ENCODE results near the gene P2RY11.
A peak's percentile ranks its signal among the peaks of the same experiment; 100 is the strongest.

Gene P2RY11

DNA sequence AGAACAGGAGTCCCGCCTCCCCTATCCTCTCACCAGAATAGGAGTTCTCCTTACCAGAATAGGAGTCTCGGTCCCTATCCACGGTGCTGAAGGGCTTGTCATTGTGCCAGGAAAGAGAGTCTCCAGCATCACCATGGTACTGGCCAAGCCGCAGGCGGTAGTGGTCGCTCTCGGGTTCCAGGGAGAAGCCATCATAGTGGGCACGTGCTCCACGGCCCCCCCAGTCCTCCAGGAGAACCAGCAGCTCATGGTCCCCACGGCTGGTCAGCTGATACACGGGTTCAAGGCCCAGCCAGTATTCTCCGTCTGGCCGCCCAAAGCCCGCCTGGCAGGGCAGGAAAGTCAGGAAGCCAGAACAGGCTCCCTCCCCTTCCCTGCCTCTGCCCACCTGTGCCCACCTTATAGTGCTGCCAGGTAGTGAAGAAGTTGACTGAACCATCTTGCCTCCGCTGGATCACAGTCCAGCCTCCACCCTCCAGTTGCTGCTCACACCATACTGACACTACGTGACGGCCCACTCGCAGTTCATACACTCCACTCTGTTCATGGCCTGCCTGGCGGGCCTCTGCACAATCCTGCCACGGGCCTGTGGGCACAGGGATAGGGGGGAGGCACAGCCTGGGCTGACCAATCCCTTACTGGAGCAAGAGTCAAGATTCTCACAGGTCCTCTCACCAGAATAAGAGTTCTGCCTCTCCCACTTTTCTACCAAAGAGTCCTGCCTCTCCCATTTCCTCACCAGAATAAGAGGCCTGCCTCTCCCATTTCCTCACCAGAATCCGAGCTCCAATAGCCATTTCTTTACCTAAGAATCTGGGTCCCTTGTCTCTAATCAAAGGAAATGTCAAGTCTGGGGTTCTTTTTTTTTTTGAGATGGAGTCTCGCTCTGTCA, 18.0 kb upstream of the P2RY11 start:
- no peak for DNase-seq

DNA sequence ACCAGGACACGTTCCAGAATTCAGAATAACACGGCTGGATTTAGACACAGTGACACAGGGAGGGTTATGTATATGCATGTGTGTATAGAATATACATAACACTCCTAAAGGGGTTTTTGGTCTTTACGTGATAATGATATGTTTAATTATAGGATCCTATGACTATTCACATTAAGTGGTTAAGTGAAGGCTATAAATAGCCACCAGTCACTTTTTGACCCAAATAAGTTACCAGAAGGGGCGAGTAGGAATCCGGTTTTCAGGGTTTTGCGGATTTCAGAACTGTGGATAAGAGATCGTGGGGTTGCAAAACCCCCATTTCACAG, 15.9 kb upstream of the P2RY11 start:
- no peak for DNase-seq

DNA sequence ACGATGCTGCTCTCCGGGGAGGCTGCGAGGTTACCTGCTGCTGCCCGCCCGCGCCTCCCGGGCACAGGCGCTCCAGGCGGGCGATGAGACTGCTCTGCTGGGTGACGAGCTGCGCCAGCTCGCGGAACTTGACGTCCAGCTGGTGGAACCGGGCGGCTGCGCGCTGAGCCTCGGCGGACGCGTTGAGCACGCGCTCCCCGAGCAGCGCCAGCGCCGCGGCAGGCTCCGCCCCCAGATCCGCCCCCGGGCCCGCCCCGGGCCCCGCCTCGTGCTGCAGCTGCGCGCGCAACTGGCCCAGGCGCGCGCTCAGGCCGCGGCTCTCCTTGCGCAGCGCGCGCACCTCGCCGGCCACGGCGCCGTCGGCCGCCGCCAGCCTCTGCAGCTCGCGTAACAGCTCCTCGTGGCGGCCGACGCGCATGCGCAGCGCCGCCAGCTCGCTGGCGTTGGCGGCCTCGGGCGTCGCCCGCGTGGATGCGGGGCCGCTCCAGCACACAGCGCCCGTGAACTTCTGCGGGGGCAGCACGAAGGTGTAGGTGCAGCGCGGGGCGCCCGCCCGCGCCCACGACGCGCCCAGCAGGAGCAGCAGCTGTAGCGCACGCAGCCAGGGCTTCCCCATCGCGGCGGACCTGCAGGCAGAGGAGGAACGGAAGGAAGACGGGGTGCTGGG, 15.4 kb upstream of the P2RY11 start:
- peak; percentile 92 for DNase-seq

DNA sequence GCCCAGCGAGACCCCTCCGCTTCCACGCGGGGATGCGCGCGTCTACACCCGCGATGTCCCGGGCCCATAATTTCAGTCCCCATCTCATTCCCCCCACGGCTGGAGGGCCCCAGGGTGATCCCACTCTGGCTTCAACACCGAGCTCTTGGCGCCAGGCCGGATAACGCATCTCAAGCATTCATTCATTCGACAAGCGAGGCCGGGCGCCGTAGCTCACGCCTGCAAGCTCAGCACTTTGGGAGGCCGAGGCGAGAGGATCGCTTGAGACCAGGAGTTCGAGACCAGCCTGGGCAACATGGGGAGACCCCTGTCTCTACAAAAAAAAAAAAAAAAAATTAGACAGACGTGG, 14.9 kb upstream of the P2RY11 start:
- DNase-seq, result no peak

DNA sequence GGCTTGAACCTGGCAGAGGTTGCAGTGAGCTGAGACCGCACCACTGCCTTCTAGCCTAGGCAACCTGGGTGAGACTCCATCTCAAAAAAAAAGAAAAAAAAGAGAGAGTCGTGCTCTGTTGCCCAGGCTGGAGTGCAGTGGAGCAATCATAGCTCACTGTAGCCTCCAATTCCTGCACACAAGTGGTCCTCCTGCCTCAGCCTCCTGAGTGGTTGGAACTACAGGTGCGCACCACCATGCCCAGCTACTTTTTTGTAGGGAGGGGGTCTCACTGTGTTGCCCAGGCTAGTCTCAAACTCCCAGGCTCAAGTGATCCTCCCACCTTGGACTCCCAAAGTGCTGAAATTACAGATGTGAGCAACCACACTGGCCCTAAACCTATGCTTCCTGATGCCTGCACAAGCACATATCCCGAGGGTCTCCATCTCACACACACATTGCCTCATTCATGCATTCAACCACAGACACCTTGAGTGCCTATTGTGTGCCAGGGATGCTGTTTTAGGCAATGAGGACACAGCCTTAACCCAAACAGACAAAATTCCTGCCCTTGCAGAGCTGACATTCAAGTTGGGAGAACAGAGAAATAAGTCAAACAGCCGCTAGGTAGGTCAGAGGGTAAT, 11.2 kb upstream of the P2RY11 start:
- no peak for DNase-seq

DNA sequence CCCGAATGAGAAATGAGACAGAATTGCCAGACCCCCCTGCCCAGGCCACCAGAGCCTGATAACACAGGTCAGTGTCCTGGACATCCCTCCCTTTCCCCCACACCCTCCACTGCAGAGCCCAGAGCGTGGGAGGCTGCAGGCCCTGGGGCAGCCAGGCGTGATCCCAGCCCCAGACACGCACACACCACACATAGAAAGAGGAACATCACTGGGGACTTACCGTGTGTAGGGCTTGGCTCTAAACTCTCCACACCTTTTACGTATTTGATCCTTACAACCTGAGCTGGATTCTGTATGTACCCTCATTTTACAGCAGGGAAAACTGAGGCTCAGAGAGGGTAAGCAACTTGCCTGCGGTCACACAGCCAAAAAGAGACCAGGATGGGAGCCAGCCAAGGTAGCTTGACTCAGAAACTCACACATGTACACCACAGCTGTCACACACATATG, 8.7 kb upstream of the P2RY11 start:
- peak; percentile 70 for DNase-seq

DNA sequence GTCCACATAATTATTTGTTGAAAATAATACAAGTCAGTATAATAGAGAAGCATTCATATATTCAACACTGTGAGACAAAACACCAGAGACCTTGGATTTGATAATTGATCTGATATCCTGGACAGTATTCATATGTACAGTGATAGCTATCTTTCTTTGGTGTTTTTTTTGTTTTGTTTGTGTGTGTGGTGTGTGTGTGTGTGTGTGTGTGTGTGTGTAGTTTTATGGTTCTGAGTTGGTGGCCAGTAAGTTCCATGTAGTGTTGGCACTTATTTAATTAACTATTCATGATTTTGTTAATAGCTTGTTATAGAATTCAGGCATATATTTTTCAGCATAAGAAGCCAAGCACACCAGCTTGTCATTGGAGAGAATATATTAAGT, 7.4 kb upstream of the P2RY11 start:
- no peak for DNase-seq

DNA sequence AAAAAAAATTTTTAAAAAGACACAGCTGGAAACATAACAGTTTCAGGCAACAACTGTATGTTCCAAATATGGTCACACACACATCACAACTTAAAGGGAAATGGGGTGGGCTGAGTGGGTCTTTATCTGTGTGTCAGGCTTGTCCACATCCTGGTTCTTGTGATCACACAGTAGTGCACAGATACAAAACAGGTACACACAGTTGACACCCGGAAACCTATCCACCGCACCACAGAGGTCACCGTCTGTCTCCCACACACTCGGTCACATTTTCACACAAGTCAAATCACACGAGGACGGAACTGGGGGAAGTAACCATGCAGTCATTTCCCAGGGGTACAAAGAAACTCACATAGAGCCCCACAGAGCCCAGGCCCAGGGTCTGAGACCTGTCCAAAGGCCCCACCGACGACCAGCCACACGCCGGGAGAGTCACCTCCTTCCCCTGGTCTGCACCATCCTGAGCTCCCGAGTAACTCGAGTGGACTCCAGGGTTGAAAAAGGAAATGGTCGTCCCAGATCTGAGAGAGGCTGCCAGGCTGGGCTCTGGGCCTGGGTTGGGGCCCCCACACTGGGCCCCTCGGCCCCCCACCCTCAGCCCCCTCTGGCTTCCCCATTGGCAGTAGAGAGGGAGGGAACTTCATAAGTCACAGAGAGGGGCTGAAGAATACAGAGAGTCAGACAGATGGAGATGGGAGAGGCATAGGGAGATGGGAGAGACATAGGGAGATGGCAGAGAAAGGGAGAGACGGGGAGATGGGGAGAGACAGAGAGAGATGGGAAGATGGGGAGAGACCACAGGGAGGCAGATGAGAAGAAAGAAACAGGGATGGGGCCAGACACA, 6.6 kb upstream of the P2RY11 start:
- DNase-seq, result no peak

DNA sequence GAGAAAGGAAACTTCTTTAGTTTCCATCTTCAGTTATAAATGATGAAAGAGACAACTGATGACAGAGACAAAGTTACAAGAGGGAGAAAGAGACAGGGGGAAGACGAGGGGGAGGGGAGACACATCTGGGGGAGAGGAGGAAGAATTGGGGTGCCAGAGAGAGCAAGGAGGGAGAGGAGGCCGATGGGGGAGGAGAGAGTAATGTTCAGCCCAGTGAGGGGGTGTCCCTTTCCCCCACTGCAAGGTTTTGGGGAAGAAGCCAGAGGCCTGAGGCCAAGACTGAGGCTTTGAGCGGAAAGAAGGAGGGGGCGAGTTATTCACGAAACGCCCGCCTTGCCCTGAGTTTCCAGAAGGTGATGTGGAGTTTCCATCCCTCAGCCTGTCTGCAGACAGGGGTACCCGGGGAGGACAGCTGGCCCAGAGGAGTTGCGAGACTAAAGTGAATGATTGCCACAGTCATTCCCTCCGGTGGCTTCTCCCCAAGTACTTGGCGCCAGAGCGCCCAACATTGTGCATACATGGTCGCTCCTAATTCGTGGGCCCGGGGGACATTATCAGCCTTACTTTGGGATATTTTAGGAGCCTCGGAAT, 5.9 kb upstream of the P2RY11 start:
- DNase-seq, result peak; percentile 66

DNA sequence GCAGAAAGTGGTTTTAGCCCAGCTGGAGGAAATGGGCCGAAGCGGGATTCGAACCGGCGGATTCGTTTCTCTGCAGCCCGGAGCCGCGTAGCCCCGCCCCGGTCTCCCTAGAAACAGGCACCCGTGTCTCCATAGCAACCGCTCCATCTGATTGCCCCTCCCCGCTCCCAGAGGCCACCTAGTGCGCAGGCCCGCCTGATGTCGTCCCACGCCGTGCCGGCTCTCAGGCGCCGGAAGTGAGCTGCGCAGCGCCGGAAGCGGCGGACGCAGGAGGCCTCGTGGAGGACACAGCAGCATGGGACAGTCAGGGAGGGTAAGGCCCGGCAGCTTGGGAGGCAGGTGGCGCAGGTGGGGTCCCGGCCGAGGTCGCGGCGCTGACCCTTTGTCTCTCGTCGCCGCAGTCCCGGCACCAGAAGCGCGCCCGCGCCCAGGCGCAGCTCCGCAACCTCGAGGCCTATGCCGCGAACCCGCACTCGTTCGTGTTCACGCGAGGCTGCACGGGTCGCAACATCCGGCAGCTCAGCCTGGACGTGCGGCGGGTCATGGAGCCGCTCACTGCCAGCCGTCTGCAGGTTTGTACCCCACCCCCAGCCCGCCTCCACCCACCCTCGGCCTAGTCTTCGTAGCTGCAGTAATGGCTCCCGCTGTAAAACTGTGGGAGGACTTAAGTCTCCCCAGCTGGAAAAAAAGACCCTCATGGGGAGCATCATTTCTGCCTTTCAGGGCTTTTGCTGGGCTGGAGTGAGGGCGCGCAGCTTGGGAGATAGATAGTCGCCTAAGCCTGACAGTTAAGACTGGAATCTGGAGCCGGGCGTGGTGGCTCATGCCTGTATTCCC, 5.2 kb upstream of the P2RY11 start, which contains the start of gene PPAN:
PPAN (plus strand) TSS at position 263 of the 837 bp plus-strand sequence; CDS start at position 296, 33 bp downstream.
- peak; percentile 99 for DNase-seq

DNA sequence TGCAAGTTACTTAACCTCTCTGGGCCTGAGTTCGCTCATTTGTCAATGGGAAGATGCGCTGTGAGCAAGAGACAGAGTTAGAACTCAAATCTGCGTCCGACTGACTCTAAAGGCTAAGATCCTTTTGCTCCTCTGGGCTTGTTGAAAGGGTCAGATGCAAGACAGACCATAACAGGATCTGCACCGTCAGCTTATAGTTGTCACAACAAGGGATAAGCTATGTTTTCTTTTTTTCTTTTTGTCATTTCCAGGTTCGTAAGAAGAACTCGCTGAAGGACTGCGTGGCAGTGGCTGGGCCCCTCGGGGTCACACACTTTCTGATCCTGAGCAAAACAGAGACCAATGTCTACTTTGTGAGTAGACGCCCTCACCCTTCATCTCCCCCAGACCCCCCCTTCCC, 4.2 kb upstream of the P2RY11 start:
- no peak for DNase-seq

DNA sequence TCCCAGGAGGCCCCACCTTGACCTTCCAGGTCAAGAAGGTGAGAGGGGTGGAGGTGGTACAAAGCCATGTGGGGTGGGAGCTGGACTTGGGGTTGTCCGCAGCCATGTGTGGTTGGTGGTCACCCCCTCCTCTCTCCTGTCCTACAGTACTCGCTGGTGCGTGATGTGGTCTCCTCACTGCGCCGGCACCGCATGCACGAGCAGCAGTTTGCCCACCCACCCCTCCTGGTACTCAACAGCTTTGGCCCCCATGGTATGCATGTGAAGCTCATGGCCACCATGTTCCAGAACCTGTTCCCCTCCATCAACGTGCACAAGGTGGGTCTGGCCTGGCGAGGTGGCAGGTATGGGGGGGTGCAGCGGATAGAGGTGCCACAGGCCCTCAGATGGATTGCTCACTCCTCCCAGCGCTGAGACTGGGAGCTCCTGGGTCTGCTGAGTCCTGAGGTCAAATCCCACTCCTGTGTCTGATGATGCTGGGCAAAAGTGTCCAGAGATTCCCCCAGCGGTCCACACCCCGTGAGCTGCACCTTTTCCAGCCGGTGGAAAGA, 3.6 kb upstream of the P2RY11 start:
- no peak for DNase-seq

DNA sequence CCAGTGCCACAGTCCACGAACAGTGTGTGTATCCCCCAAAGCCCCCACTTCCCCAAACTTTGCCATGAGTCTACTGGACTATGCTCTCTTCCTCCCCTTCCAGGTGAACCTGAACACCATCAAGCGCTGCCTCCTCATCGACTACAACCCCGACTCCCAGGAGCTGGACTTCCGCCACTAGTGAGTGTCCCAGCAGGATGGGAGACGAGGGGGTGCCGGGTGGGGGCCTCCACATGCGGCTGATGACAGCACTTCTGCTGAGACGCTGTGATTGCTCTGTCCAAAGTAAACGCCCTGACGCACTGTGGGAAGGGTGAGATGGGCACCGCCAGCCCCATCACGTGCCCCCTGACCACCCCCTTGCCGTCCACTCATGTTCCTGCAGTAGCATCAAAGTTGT, 2.0 kb upstream of the P2RY11 start:
- no peak for DNase-seq

DNA sequence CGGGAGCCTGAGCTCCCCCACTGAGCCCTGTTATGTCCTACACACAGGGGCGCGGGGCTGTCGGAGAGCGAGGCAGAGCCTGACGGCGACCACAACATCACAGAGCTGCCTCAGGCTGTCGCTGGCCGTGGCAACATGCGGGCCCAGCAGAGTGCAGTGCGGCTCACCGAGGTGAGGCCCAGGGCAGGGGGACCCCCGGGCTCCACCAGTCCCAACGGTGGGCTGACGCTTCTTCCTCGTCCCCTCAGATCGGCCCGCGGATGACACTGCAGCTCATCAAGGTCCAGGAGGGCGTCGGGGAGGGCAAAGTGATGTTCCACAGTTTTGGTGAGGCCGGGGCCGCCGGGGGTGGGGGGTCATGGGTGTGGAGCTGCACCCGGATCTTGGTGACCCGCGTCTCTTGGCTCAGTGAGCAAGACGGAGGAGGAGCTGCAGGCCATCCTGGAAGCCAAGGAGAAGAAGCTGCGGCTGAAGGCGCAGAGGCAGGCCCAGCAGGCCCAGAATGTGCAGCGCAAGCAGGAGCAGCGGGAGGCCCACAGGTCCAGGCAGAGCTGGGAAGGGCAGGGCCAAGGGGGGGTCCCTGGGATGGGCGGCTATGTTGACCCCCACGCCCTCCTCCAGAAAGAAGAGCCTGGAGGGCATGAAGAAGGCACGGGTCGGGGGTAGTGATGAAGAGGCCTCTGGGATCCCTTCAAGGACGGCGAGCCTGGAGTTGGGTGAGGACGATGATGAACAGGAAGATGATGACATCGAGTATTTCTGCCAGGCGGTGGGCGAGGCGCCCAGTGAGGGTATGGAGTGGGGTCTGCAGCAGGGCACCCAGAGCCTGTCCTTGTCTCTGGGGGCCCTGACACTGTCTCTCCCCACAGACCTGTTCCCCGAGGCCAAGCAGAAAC, 1.2 kb upstream of the P2RY11 start:
- no peak for DNase-seq

DNA sequence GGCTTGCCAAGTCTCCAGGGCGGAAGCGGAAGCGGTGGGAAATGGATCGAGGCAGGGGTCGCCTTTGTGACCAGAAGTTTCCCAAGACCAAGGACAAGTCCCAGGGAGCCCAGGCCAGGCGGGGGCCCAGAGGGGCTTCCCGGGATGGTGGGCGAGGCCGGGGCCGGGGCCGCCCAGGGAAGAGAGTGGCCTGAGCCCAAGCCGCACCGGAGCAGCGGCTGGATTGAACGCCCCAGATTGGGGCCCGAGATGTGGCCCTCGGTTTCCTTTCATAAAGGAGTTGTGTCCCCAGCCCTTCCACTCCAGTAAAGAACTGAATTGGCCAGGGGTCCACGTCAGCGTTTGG, 548 bp upstream of the P2RY11 start:
- DNase-seq, result no peak

DNA sequence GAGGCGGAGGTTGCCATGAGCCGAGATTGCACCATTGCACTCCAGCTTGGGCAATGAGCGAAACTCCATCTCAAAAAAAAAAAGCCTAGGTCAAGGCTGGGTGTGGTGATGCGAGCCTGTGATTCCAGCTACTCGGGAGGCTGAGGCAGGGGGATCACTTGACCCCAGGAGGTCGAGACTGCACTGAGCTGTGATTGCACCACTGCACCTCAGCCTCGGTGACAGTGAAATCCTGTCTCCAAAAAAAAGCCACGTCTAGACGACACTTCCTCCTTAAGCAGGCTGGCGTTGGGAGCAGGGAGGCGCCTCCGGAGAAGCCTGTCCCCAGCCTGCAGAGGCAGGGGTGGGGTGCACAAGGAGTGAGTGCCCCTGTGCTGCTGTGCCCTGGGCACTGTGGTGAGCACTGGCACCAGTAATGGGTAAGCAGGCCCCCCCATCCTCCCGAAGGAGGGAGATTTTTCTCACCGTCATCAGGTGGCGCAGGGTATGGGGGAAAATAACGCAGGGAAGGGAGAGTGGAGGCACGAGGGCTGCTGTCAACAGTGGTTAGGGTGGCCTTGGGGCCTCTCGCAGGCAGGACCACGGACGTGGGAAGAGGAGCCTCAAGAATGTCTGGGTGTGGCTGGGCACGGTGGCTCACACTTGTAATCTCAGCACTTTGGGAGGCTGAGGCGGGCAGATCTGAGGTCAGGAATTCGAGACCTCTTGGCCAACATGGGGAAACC, 706 bp downstream of the P2RY11 start:
- peak; percentile 67 for DNase-seq

DNA sequence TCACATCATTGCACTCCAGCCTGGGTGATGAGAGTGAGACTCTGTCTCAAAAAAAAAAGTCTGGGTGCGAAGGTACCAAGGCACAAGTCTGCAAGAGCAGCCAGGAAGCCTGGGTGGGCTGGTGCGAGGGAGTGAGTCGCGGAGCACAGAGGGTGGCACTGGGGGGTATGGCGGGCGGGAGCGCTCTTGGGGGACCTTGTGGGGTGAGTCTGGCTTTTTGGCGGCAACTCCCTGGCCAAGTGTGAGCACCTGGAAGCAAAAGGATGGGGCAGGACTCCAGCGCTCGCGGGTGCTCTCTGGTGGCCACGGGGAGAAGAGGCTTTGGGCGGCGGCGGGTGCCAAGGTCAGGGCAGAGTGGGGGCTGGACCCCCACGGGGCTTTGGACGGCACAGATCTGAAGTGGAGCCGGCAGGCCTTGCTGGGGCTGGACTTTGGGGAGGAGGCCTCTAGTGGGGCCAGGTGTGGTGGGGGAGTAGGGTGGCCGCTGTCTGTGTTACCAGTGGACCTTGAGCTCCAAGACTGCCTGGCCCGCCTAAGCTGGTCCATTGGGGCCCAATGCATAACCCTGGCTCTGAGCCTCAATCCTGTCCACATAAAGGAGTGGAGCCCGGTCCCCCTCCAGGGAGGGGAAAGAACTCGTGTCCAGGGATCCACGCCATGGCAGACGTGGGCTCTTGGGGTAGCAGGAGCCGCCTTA, 1.6 kb downstream of the P2RY11 start:
- DNase-seq, result peak; percentile 36

DNA sequence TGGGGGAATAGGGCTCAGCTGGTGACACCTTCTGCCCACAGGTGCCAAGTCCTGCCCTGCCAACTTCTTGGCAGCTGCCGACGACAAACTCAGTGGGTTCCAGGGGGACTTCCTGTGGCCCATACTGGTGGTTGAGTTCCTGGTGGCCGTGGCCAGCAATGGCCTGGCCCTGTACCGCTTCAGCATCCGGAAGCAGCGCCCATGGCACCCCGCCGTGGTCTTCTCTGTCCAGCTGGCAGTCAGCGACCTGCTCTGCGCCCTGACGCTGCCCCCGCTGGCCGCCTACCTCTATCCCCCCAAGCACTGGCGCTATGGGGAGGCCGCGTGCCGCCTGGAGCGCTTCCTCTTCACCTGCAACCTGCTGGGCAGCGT, 2.1 kb downstream of the P2RY11 start:
- no peak for DNase-seq

DNA sequence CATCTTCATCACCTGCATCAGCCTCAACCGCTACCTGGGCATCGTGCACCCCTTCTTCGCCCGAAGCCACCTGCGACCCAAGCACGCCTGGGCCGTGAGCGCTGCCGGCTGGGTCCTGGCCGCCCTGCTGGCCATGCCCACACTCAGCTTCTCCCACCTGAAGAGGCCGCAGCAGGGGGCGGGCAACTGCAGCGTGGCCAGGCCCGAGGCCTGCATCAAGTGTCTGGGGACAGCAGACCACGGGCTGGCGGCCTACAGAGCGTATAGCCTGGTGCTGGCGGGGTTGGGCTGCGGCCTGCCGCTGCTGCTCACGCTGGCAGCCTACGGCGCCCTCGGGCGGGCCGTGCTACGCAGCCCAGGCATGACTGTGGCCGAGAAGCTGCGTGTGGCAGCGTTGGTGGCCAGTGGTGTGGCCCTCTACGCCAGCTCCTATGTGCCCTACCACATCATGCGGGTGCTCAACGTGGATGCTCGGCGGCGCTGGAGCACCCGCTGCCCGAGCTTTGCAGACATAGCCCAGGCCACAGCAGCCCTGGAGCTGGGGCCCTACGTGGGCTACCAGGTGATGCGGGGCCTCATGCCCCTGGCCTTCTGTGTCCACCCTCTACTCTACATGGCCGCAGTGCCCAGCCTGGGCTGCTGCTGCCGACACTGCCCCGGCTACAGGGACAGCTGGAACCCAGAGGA, 2.6 kb downstream of the P2RY11 start:
- peak; percentile 35 for DNase-seq

Data from MV-4-11 (cell line).